Lower leg skin (tissue), 4 donors: Measurements from ENCODE around the gene GAP43. TPM values are rescaled to one million over a fixed set of nuclear protein-coding genes. Genes with fewer than 3 reads are reported as not detected.

ENCODE experiments used
- DNase-seq, 2 donors: peaks; one replicate each; pipeline ENCODE4 v3.0.0-alpha.2; 2019; ENCODE audit warnings: low spot score in 2 of 2
- H3K4me3 ChIP-seq: fragments of 200-600 bp; sonication (generic); 2 replicates; pipeline ENCODE4 v1.5.1; 2017; ENCODE audit warnings: mild to moderate bottlenecking, low read depth; ENCODE audit not compliant: poor library complexity, severe bottlenecking
- CTCF ChIP-seq, 3 donors: fragments of 450-650 bp; IDR thresholded peaks; one replicate each; pipeline ENCODE4 v1.5.1; 2016; ENCODE audit warnings: antibody characterized with exemption in 3 of 3, mild to moderate bottlenecking in 3 of 3, moderate library complexity in 2 of 3
- POLR2A ChIP-seq, 2 donors: fragments of 450-650 bp; IDR thresholded peaks; one replicate each; pipeline ENCODE4 v1.6.1; 2016 to 2017; ENCODE audit warnings: antibody characterized with exemption in 2 of 2, mild to moderate bottlenecking in 1 of 2, moderate library complexity in 1 of 2
- WGBS, 2 donors: methylation state at CpG; one replicate each; pipeline ENCODE4 v1.1.5; 2018; 5-methylcytosine and 5-hydroxymethylcytosine counted together
- intact Hi-C: fragments of 100-400 bp; cut with DNase I; formaldehyde crosslinking; loops from one replicate; pipeline ENCODE4 v1.15.0; 2023; ENCODE audit warnings: low total_unique reads
- total RNA-seq, 4 donors: library from RNA; depleted of rRNA; stranded (reverse); fragments of >200 nt; gene quantifications; one replicate each; pipeline ENCODE4 v1.1.0, GENCODE V29; 2016

Gene GAP43
- total RNA-seq, 4 donors from 2014 or later = 0.13 TPM; not detected in 3

- intact Hi-C loops = no loop called here
- DNase-seq = no peak
- TF ChIP-seq POLR2A (IDR thresholded peaks at IDR 0.05) (no peak), CTCF (IDR thresholded peaks at IDR 0.05) (no peak)
- H3K4me3 ChIP-seq = no peak overlapping the region
- 45 to 71% methylated on average over 1 of the region's 1 CpG for WGBS, 2 donors
These were observed 4.7 kb downstream of the GAP43 start for GRCh38 chr3:115628075-115628412.

- intact Hi-C loops = no loop called here
- WGBS, 2 donors = 80 to 85% methylated on average over 3 of the region's 3 CpGs
- TF ChIP-seq POLR2A (IDR thresholded peaks at IDR 0.05) (no peak), CTCF (IDR thresholded peaks at IDR 0.05) (no peak)
- no peak for DNase-seq
- H3K4me3 ChIP-seq = no peak overlapping the region
These were observed 7.5 kb downstream of the GAP43 start for GRCh38 chr3:115630850-115631249.

- no peak overlapping the region for H3K4me3 ChIP-seq
- intact Hi-C loops = no loop called here
- DNase-seq = no peak
- TF ChIP-seq POLR2A (IDR thresholded peaks at IDR 0.05) = no peak
- no peak for TF ChIP-seq CTCF (IDR thresholded peaks at IDR 0.05)
These were observed 8.7 kb downstream of the GAP43 start for GRCh38 chr3:115632026-115632425.

GRCh38 chr3:115633467-115633866 lies 10.2 kb downstream of the GAP43 start:
- intact Hi-C loops = no loop called here
- 88 to 93% methylated on average over 3 of the region's 3 CpGs for WGBS, 2 donors
- no peak overlapping the region for H3K4me3 ChIP-seq
- DNase-seq = no peak
- TF ChIP-seq CTCF (IDR thresholded peaks at IDR 0.05) = no peak
- no peak for TF ChIP-seq POLR2A (IDR thresholded peaks at IDR 0.05)

- no peak overlapping the region for H3K4me3 ChIP-seq
- TF ChIP-seq POLR2A (IDR thresholded peaks at IDR 0.05) (no peak), CTCF (IDR thresholded peaks at IDR 0.05) (no peak)
- no peak for DNase-seq
- 89 to 90% methylated on average over 2 of the region's 2 CpGs for WGBS, 2 donors
- intact Hi-C loops = no loop called here
These were observed 10.7 kb downstream of the GAP43 start for GRCh38 chr3:115634052-115634451.

- WGBS, 2 donors = 37 to 41% methylated on average over 1 of the region's 1 CpG
- no peak overlapping the region for H3K4me3 ChIP-seq
- TF ChIP-seq CTCF (IDR thresholded peaks at IDR 0.05) = no peak
- no peak for TF ChIP-seq POLR2A (IDR thresholded peaks at IDR 0.05)
- intact Hi-C loops = no loop called here
- DNase-seq = no peak
These were observed 12.1 kb downstream of the GAP43 start for GRCh38 chr3:115635406-115635805.
